ENCODE data around the gene MAPKAP1.

DNA sequence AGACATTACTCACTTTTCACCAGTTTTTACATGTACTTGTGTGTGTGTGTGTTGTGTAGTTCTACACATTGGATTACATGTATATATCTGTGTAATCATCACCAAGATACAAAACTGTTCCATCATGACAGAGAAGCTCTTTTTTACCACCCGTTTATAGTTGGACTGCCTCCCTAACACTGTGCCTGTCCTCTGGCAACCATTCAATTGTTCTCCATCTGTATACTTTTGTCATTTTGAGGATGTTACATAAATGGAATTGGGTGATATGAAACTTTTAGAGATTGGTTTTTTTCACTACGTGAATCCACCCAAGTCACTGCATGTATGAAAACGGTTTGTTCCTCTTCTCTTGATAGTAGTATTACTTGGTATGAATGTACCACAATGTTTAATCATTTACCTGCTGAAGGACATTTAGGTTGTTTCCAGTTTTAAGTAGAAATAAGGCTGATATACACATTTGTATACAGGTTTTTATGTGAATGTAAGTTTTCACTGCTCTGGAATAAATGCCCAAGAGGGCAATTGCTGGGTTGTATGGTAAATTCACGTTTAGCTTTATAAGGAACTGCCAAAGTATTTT lies 126.2 kb downstream of the MAPKAP1 start:
- no peak for TF ChIP-seq POLR2A (IDR thresholded peaks at IDR 0.05; ENCODE audit: low read length)
- TF ChIP-seq GATA1 (IDR thresholded peaks at IDR 0.05; ENCODE audit: low read depth, low read length) = no peak
